Cerebellar cortex (tissue), 1 donor: ENCODE measurements around the gene F10.

Source experiments
- DNase-seq: peaks from one replicate; pipeline ENCODE4 v3.0.0-alpha.2; 2015; ENCODE audit warnings: low spot score

The F10 gene

GRCh38 chr13:113196970-113197737, 74.6 kb downstream of the F10 start:
- DNase-seq: no peak
